HepG2 (cell line): ENCODE data around the gene SESN2. TPM values are rescaled to one million over a fixed set of nuclear protein-coding genes. Genes with fewer than 3 reads are reported as not detected.

ENCODE experiments used
- CHD4 ChIP-seq: fragments of 200-600 bp; sonication (generic); IDR thresholded peaks from 2 replicates; pipeline ENCODE4 v1.7.0; 2017; ENCODE audit warnings: mild to moderate bottlenecking, low read length, borderline replicate concordance
- JARID2 ChIP-seq: sonication (generic); formaldehyde crosslinking; IDR thresholded peaks from 2 replicates; pipeline ENCODE4 v1.8.1; 2023; ENCODE audit warnings: missing genetic modification reagents, inconsistent platforms; ENCODE audit not compliant: insufficient replicate concordance
- KLF16 ChIP-seq, 2 experiments: sonication (generic) in 1 of 2; formaldehyde crosslinking in 1 of 2; IDR thresholded peaks; 2 replicates each; pipeline versions ENCODE4 v1.6.1 to v1.8.0; 2016 to 2023; ENCODE audit warnings: missing genetic modification reagents in 2 of 2, missing compliant biosample characterization in 1 of 2
- MEF2D ChIP-seq: sonication (generic); formaldehyde crosslinking; IDR thresholded peaks from 2 replicates; pipeline ENCODE4 v1.5.1; 2020; ENCODE audit warnings: mild to moderate bottlenecking, missing genetic modification reagents
- NFRKB ChIP-seq: fragments of 450-650 bp; IDR thresholded peaks from 2 replicates; pipeline ENCODE4 v1.6.1; 2017
- POLR2A ChIP-seq, 2 experiments: IDR thresholded peaks; 2 replicates each; pipeline ENCODE4 v1.6.1; 2011; ENCODE audit warnings: low read depth in 2 of 2, low read length in 2 of 2, mild to moderate bottlenecking in 1 of 2, moderate library complexity in 1 of 2; ENCODE audit not compliant: insufficient read depth in 1 of 2
- RBAK ChIP-seq: sonication (generic); formaldehyde crosslinking; IDR thresholded peaks from 2 replicates; pipeline ENCODE4 v1.5.1; 2020; ENCODE audit warnings: mild to moderate bottlenecking, missing genetic modification reagents
- RNF219 ChIP-seq: sonication (generic); formaldehyde crosslinking; IDR thresholded peaks from 2 replicates; pipeline ENCODE4 v1.5.0; 2020; ENCODE audit warnings: mild to moderate bottlenecking, missing genetic modification reagents
- TAF1 ChIP-seq: sonication (generic); formaldehyde crosslinking; IDR thresholded peaks from 2 replicates; pipeline ENCODE4 v1.4.0; 2020; ENCODE audit warnings: missing genetic modification reagents
- TARDBP ChIP-seq: sonication (generic); formaldehyde crosslinking; IDR thresholded peaks from 2 replicates; pipeline ENCODE4 v1.8.0; 2022; ENCODE audit warnings: mild to moderate bottlenecking, missing genetic modification reagents
- ZBTB26 ChIP-seq: IDR thresholded peaks from 2 replicates; pipeline ENCODE4 v1.6.1; 2016; ENCODE audit warnings: missing compliant biosample characterization, missing genetic modification reagents, borderline replicate concordance
- ZBTB49 ChIP-seq: sonication (generic); formaldehyde crosslinking; IDR thresholded peaks from 2 replicates; pipeline ENCODE4 v1.4.0; 2020; ENCODE audit warnings: missing genetic modification reagents, borderline replicate concordance
- ZNF530 ChIP-seq: sonication (generic); formaldehyde crosslinking; IDR thresholded peaks from 2 replicates; pipeline ENCODE4 v1.5.0; 2020; ENCODE audit warnings: low read depth, mild to moderate bottlenecking, missing genetic modification reagents
- ZNF672 ChIP-seq: sonication (generic); formaldehyde crosslinking; IDR thresholded peaks from 2 replicates; pipeline ENCODE4 v1.8.1; 2022; ENCODE audit warnings: missing genetic modification reagents
- ZNF691 ChIP-seq: sonication (generic); formaldehyde crosslinking; IDR thresholded peaks from 2 replicates; pipeline ENCODE4 v1.4.0; 2020; ENCODE audit warnings: missing genetic modification reagents, low read depth, mild to moderate bottlenecking, borderline replicate concordance
- ZNF713 ChIP-seq: sonication (generic); formaldehyde crosslinking; IDR thresholded peaks from 2 replicates; pipeline ENCODE4 v1.4.0; 2020; ENCODE audit warnings: mild to moderate bottlenecking, missing genetic modification reagents
- ZNF768 ChIP-seq: sonication (generic); formaldehyde crosslinking; IDR thresholded peaks from 2 replicates; pipeline ENCODE4 v1.4.0; 2020; ENCODE audit warnings: missing genetic modification reagents
- polyA plus RNA-seq, 8 experiments: library from polyadenylated mRNA; depleted of rRNA in 3 of 8; stranded (reverse) in 7 of 8; unstranded in 1 of 8; fragments of >200 nt; fragmentation: Illumina TruSeq in 4 of 8; extraction: Trizol in 4 of 8; gene quantifications; 2 replicates each; pipeline versions ENCODE4 v1.2.1 to v1.2.3, GENCODE V29; 2011 to 2016; ENCODE audit warnings: low read depth in 4 of 8, missing spikeins in 1 of 8, mixed read lengths in 1 of 8; ENCODE audit not compliant: insufficient read depth in 1 of 8
- total RNA-seq, 5 experiments: library from RNA; depleted of rRNA; stranded (reverse); fragments of >200 nt; fragmentation: Illumina TruSeq; extraction: Trizol; gene quantifications; 2 replicates each; pipeline ENCODE4 v1.2.3, GENCODE V29; 2016; ENCODE audit warnings: low read depth in 1 of 5
- TF ChIP-seq, protein P1 (sequence below), 2 experiments: sonication (generic) in 1 of 2; formaldehyde crosslinking in 1 of 2; IDR thresholded peaks; 2 replicates each; pipeline versions ENCODE4 v1.4.0 to v1.6.1; 2016 to 2020; ENCODE audit warnings: borderline replicate concordance in 1 of 2, low read depth in 1 of 2, mild to moderate bottlenecking in 1 of 2, missing genetic modification reagents in 1 of 2

The SESN2 gene
- total and polyA plus RNA-seq, 2 of the 13 experiments (the other 11 are each of a cell fraction or from before 2014, with no cell fraction given): 13.2 to 19.1 TPM

- TF ChIP-seq, protein P1, sequence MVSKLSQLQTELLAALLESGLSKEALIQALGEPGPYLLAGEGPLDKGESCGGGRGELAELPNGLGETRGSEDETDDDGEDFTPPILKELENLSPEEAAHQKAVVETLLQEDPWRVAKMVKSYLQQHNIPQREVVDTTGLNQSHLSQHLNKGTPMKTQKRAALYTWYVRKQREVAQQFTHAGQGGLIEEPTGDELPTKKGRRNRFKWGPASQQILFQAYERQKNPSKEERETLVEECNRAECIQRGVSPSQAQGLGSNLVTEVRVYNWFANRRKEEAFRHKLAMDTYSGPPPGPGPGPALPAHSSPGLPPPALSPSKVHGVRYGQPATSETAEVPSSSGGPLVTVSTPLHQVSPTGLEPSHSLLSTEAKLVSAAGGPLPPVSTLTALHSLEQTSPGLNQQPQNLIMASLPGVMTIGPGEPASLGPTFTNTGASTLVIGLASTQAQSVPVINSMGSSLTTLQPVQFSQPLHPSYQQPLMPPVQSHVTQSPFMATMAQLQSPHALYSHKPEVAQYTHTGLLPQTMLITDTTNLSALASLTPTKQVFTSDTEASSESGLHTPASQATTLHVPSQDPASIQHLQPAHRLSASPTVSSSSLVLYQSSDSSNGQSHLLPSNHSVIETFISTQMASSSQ (IDR thresholded peaks at IDR 0.05; ENCODE audit: low read depth): no peak
- TF ChIP-seq, protein P1 (CRISPR knock-in tag; IDR thresholded peaks at IDR 0.05; ENCODE audit: borderline replicate concordance): no peak
- TF ChIP-seq KLF16 (CRISPR knock-in tag; IDR thresholded peaks at IDR 0.05): peak in 1 of 2 experiments; percentile 25; a peak in 1 of 4 replicates
- TF ChIP-seq ZNF768 (CRISPR knock-in tag): peak; percentile 31; the same call in 1 of the 2 replicates
- TF ChIP-seq MEF2D (CRISPR knock-in tag): no peak
- peak; percentile 91 for TF ChIP-seq TAF1 (CRISPR knock-in tag)
- no peak for TF ChIP-seq NFRKB
- TF ChIP-seq ZBTB49: no peak
- no peak for TF ChIP-seq RNF219
- no peak for TF ChIP-seq ZNF530 (CRISPR knock-in tag)
- peak; percentile 60; the same call in 1 of the 2 replicates for TF ChIP-seq ZBTB26 (CRISPR knock-in tag)
- TF ChIP-seq POLR2A (IDR thresholded peaks at IDR 0.05; ENCODE audit: insufficient read depth in 1 of 2, low read depth in 2 of 2, low read length in 2 of 2): peak; percentile 81 to 85
- TF ChIP-seq JARID2 (CRISPR knock-in tag): no peak
- no peak for TF ChIP-seq ZNF691 (CRISPR knock-in tag)
- peak; percentile 34; the same call in 1 of the 2 replicates for TF ChIP-seq TARDBP
- no peak for TF ChIP-seq RBAK
- TF ChIP-seq CHD4: no peak
- no peak for TF ChIP-seq ZNF713 (CRISPR knock-in tag)
- no peak for TF ChIP-seq ZNF672 (CRISPR knock-in tag)
Measured at GRCh38 chr1:28232558-28233263, 26.6 kb upstream of the SESN2 start, which contains the start of gene DNAJC8 (continued).
